CD14-positive monocyte (primary cell): Measurements from ENCODE around the gene SOX30. TPM values are rescaled to one million over a fixed set of nuclear protein-coding genes. Genes with fewer than 3 reads are reported as not detected.

ENCODE experiments used
- DNase-seq, 3 donors: peaks; one replicate each; pipeline ENCODE4 v3.0.0-alpha.2; 2011 to 2022
- H2AFZ ChIP-seq: 2 replicates; pipeline ENCODE4 v1.6.0; 2012; ENCODE audit warnings: mild to moderate bottlenecking, low read depth, low read length, inconsistent platforms; ENCODE audit not compliant: insufficient read depth, poor library complexity, severe bottlenecking
- H3K27ac ChIP-seq, 2 donors: 1 replicate in 1 of 2; 2 replicates in 1 of 2; pipeline ENCODE4 v1.5.1; 2012 to 2013; ENCODE audit warnings: low read length in 2 of 2, control low read depth in 1 of 2, inconsistent platforms in 1 of 2, low read depth in 1 of 2, mild to moderate bottlenecking in 1 of 2
- H3K27me3 ChIP-seq, 2 donors: one replicate each; pipeline versions ENCODE4 v1.6.0 to v1.6.1; 2011 to 2013; ENCODE audit warnings: low read length in 2 of 2; ENCODE audit not compliant: control insufficient read depth in 2 of 2, insufficient read depth in 2 of 2
- H3K36me3 ChIP-seq, 2 donors: replicated peaks in 1 of 2; 1 replicate in 1 of 2; 2 replicates in 1 of 2; pipeline versions ENCODE4 v1.5.1 to v1.6.1; 2012 to 2013; ENCODE audit warnings: low read length in 2 of 2, control low read depth in 1 of 2, inconsistent platforms in 1 of 2, mild to moderate bottlenecking in 1 of 2; ENCODE audit not compliant: insufficient read depth in 2 of 2, control insufficient read depth in 1 of 2
- H3K4me1 ChIP-seq, 2 donors: 1 replicate in 1 of 2; 2 replicates in 1 of 2; pipeline versions ENCODE4 v1.5.1 to v1.6.1; 2012 to 2013; ENCODE audit warnings: low read length in 2 of 2, control low read depth in 1 of 2, inconsistent platforms in 1 of 2, mild to moderate bottlenecking in 1 of 2, moderate library complexity in 1 of 2; ENCODE audit not compliant: insufficient read depth in 2 of 2, control insufficient read depth in 1 of 2
- H3K4me2 ChIP-seq: replicated peaks from 2 replicates; pipeline ENCODE3; 2012; ENCODE audit warnings: low read length, moderate library complexity, mild to moderate bottlenecking; ENCODE audit not compliant: poor library complexity, severe bottlenecking; ENCODE audit errors: extremely low read depth
- H3K4me3 ChIP-seq, 3 experiments: fragments of 200-600 bp in 1 of 3; sonication (generic) in 1 of 3; replicated peaks in 1 of 3; 1 replicate in 2 of 3; 2 replicates in 1 of 3; pipeline ENCODE4 v1.5.1; 2011 to 2013; ENCODE audit warnings: low read length in 3 of 3, mild to moderate bottlenecking in 3 of 3, control low read depth in 2 of 3, low read depth in 2 of 3, inconsistent platforms in 1 of 3, moderate library complexity in 1 of 3
- H3K79me2 ChIP-seq: 2 replicates; pipeline ENCODE4 v1.6.0; 2012; ENCODE audit warnings: mild to moderate bottlenecking, control low read depth, inconsistent platforms, low read length, moderate library complexity; ENCODE audit not compliant: insufficient read depth
- H3K9ac ChIP-seq: 2 replicates; pipeline ENCODE4 v1.6.0; 2017; ENCODE audit warnings: low read length, mild to moderate bottlenecking; ENCODE audit not compliant: insufficient read depth, poor library complexity, severe bottlenecking
- H3K9me3 ChIP-seq, 2 donors: replicated peaks in 1 of 2; 1 replicate in 1 of 2; 2 replicates in 1 of 2; pipeline versions ENCODE4 v1.5.1 to v1.6.1; 2012 to 2013; ENCODE audit warnings: low read length in 2 of 2, control low read depth in 1 of 2; ENCODE audit not compliant: control insufficient read depth in 1 of 2, insufficient read depth in 1 of 2
- H4K20me1 ChIP-seq: 2 replicates; pipeline ENCODE4 v1.6.0; 2012; ENCODE audit warnings: mild to moderate bottlenecking, low read length, control low read depth, moderate library complexity; ENCODE audit not compliant: insufficient read depth
- H3K27ac Mint-ChIP-seq, 7 donors: one replicate each; pipeline ENCODE4 v1.8.0; 2020; ENCODE audit warnings: mild to moderate bottlenecking in 7 of 7, mixed read lengths in 7 of 7, moderate library complexity in 6 of 7, inconsistent platforms in 2 of 7
- H3K27me3 Mint-ChIP-seq, 3 donors: one replicate each; pipeline ENCODE4 v1.8.0; 2021 to 2022; ENCODE audit warnings: low read depth in 3 of 3, mild to moderate bottlenecking in 3 of 3, mixed read lengths in 3 of 3, moderate library complexity in 3 of 3, inconsistent platforms in 1 of 3
- H3K36me3 Mint-ChIP-seq, 2 donors: one replicate each; pipeline ENCODE4 v1.8.0; 2020; ENCODE audit warnings: mixed read lengths in 2 of 2, inconsistent platforms in 1 of 2, mild to moderate bottlenecking in 1 of 2
- H3K4me1 Mint-ChIP-seq: one replicate; pipeline ENCODE4 v1.8.0; 2020; ENCODE audit warnings: mild to moderate bottlenecking, mixed read lengths
- H3K4me3 Mint-ChIP-seq, 2 donors: one replicate each; pipeline ENCODE4 v1.8.0; 2020; ENCODE audit warnings: mild to moderate bottlenecking in 2 of 2, mixed read lengths in 2 of 2, moderate library complexity in 1 of 2
- H3K9me3 Mint-ChIP-seq, 7 donors: one replicate each; pipeline ENCODE4 v1.8.0; 2020 to 2022; ENCODE audit warnings: mixed read lengths in 7 of 7, mild to moderate bottlenecking in 6 of 7, moderate library complexity in 6 of 7, inconsistent platforms in 2 of 7
- WGBS: methylation state at CpG from one replicate; pipeline ENCODE4 v1.1.5; 2013; ENCODE audit warnings: missing lambda C conversion rate; ENCODE audit not compliant: insufficient coverage; 5-methylcytosine and 5-hydroxymethylcytosine counted together
- intact Hi-C, 2 donors: fragments of 100-400 bp; cut with micrococcal nuclease; formaldehyde crosslinking; loops; one replicate each; pipeline versions ENCODE4 v1.15.0 to v1.15.1; 2023
- polyA plus RNA-seq, 3 donors: library from polyadenylated mRNA; depleted of rRNA in 1 of 3; unstranded in 2 of 3; stranded (reverse) in 1 of 3; fragments of 300-500 nt in 2 of 3; fragments of >200 nt in 1 of 3; fragmentation: Illumina TruSeq in 2 of 3; gene quantifications; 1 replicate in 2 of 3; 2 replicates in 1 of 3; pipeline ENCODE4 v1.2.3, GENCODE V29; 2012 to 2021
- TF ChIP-seq, protein P1 (sequence below): fragments of 200-600 bp; IDR thresholded peaks from one replicate; pipeline ENCODE4 v1.8.0; 2022; ENCODE audit warnings: antibody characterized with exemption, mild to moderate bottlenecking

Gene SOX30
- polyA plus RNA-seq, 3 donors = 0.03 to 0.22 (median 0.12) TPM

DNA sequence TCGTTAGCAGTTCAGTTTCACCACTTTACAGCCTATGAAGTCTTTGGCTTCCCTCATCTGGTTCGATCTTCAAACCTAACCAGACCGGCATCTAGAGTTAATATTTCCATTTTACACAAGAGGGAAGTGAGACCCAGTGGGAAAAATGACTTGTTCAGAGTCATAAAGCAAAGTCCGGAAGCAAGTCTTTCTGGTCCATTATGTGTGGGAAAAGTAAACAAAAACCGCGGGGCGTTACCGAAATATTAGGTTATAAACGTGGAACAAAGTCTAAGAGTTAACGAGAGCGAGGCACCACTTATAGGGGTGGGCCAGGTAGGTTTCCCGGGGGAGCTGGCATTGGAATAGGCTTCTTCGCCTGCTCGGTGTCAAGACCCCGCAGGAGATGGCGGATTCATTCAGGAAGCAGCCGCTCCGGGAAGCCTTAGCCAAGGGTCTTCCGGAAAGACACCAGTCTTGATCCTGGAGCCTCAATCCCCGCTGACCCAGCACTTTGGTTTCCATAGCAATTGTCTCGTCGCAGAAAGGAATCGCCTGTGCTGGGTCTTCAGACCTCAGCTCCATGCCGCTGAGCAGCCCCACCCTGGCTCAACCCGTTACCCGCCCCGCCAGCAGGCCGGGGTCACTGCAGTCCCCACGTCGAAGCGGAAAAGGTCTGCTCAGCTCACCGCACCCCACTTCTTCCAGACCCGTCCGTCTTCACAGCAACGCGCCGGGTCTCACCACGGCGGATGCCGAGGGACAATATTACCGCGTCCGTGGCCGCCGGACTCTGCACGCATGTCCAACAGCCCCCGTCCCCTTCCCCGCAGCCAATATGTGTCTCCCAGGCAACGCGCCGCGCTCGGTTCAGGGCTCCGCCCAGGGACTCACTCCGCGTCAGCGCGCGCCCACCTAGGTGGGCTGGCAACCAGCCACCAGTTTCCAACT, 18.7 kb upstream of the SOX30 start, which contains the start of gene C5orf52:
TSS of gene C5orf52 (plus strand) at position 872 of the 930 bp plus-strand sequence. CDS start 82 bp downstream, outside the sequence.
- H3K27me3 Mint-ChIP-seq = peaks cover 36 to 61% (median 57%) of the 10 kb centered on the region in 3 donors
- H3K4me1 ChIP-seq = peaks cover 20 to 23% of the 10 kb centered on the region in 2 donors
- H3K36me3 ChIP-seq = no peaks in the 10 kb centered on the region
- peak within 1 kb of the TSS; percentile 50 to 79 (median 59) for H3K4me3 ChIP-seq
- H3K9me3 Mint-ChIP-seq = peaks cover 0 to 22% (median 6%) of the 10 kb centered on the region in 7 donors
- H3K79me2 ChIP-seq = no peaks in the 10 kb centered on the region
- no peaks in the 10 kb centered on the region for H4K20me1 ChIP-seq
- peak within 1 kb of the TSS; percentile 87 for H2AFZ ChIP-seq
- DNase-seq = peak; percentile 29 to 61 (median 54)
- H3K9me3 ChIP-seq = no peaks in the 10 kb centered on the region
- peaks cover 8 to 12% of the 10 kb centered on the region in 2 donors for H3K36me3 Mint-ChIP-seq
- peak within 1 kb of the TSS; percentile 59 for H3K9ac ChIP-seq
- H3K4me2 ChIP-seq = peak within 1 kb of the TSS; percentile 97
- H3K27ac Mint-ChIP-seq = peak within 1 kb of the TSS; percentile 37 to 81 (median 62)
- H3K27ac ChIP-seq = no peak within 1 kb of the TSS
- peaks cover 5 to 40% of the 10 kb centered on the region in 2 donors for H3K27me3 ChIP-seq
- under 1% methylated on average over 56 of the region's 59 CpGs for WGBS
- intact Hi-C loops = loop anchor here in 1 of 2 donors (5.0 kb wide), 1 partner anchor 61 kb away; the partner anchor contains the start of gene THG1L
- TF ChIP-seq, protein P1, sequence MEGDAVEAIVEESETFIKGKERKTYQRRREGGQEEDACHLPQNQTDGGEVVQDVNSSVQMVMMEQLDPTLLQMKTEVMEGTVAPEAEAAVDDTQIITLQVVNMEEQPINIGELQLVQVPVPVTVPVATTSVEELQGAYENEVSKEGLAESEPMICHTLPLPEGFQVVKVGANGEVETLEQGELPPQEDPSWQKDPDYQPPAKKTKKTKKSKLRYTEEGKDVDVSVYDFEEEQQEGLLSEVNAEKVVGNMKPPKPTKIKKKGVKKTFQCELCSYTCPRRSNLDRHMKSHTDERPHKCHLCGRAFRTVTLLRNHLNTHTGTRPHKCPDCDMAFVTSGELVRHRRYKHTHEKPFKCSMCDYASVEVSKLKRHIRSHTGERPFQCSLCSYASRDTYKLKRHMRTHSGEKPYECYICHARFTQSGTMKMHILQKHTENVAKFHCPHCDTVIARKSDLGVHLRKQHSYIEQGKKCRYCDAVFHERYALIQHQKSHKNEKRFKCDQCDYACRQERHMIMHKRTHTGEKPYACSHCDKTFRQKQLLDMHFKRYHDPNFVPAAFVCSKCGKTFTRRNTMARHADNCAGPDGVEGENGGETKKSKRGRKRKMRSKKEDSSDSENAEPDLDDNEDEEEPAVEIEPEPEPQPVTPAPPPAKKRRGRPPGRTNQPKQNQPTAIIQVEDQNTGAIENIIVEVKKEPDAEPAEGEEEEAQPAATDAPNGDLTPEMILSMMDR = no peak
- peaks cover 27% of the 10 kb centered on the region for H3K4me1 Mint-ChIP-seq
- H3K4me3 Mint-ChIP-seq = peak within 1 kb of the TSS; percentile 92 to 99

GRCh38 chr5:157669701-157670097, 17.5 kb upstream of the SOX30 start:
- Histone ChIP-seq H2AFZ (no peak overlapping the region), H3K79me2 (no peaks in the 10 kb centered on the region), H4K20me1 (no peaks in the 10 kb centered on the region), H3K4me1 (peaks cover 22 to 26% of the 10 kb centered on the region in 2 donors), H3K27ac (no peak overlapping the region), H3K4me3 (no peak overlapping the region), H3K9ac (no peak overlapping the region), H3K27me3 (peaks cover 5 to 40% of the 10 kb centered on the region in 2 donors), H3K9me3 (no peaks in the 10 kb centered on the region), H3K4me2 (no peak overlapping the region), H3K36me3 (no peaks in the 10 kb centered on the region)
- TF ChIP-seq, protein P1 = no peak
- Mint-ChIP-seq H3K36me3 (peaks cover 10 to 15% of the 10 kb centered on the region in 2 donors), H3K27me3 (peaks cover 36 to 62% (median 57%) of the 10 kb centered on the region in 3 donors), H3K4me1 (peaks cover 31% of the 10 kb centered on the region), H3K27ac (peak overlapping the region in 1 of 7 donors; percentile 2), H3K4me3 (peak overlapping the region in 1 of 2 donors; percentile 99), H3K9me3 (peaks cover 0 to 20% (median 7%) of the 10 kb centered on the region in 7 donors)
- DNase-seq = no peak
- WGBS = 100% methylated on average over 5 of the region's 6 CpGs
- intact Hi-C loops = loop anchor here (5.0 to 10.0 kb wide), 4 partner anchors 55 to 95 kb away; partner anchors contain the start of genes ADAM19 (in 1 of the 2), LSM11 (in 1 of the 2) and THG1L (in 1 of the 2)
